Ecto neural progenitor cell (in vitro differentiated cells): Measurements from ENCODE around the gene BBS9.

ENCODE experiments used
- DNase-seq: peaks from one replicate; pipeline ENCODE4 v3.0.0-alpha.2; 2018; ENCODE audit warnings: low spot score

The BBS9 gene

DNA sequence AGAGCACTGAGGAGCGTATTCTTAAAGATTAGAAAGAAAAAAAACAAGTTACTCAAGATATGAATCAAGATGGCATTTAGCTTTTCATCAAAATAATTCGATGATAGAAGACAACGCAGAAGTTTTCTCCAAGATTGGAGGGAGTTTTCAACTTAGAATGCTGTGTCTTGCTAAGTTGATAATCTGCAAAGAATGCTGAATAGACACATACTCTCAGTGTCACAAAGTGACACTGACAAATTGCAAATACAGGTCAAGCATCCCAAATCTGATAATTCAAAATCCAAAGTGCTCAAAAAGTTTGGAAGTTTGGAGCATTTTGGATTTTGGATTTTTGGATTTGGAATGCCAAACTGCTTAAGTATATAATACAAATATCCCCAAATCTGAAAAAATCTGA is 243.8 kb downstream of the BBS9 start:
- no peak for DNase-seq

- no peak for DNase-seq
Measured at GRCh38 chr7:33379891-33380525, 250.6 kb downstream of the BBS9 start.

- DNase-seq: no peak
Measured at GRCh38 chr7:33388332-33388731, 259.0 kb downstream of the BBS9 start.

DNA sequence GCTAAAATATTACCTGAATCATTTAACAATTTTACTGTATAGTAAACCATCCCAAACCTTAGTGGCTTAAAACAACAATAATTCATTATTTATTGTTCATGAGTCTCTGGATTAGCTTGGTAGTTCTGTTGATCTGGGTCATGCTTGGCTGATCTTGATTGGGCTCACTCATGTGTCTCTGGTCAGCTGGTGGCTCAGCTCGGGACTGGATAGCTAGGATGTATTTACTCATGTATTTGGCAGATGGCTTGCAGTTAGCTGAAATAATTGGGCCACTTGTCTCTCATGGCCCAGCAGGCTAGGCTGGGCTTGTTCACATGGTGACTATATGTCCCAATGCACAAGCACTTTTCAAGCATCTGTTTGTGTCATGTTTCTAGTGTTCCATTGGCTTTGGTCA is 262.8 kb downstream of the BBS9 start:
- no peak for DNase-seq

DNA sequence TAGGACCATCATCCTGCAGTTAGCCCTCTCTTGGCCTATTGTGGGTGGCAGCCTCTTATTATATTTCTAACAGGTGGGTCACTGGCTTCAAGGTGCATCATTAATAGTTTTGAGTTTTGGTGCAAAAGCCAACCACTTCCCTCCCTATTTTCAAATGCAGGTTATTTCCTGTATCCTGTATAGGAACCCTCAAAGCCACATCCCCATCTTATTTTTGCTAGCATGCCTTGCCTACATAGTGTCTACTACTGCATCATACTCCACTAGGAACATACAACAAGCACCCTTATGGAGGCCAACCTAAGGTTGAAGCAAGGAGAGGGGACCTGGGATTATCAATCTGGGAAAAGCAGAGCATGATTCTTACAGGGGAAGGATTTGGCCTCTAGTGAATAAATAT is 264.4 kb downstream of the BBS9 start:
- DNase-seq: no peak

- no peak for DNase-seq
Measured at GRCh38 chr7:33395340-33395739, 266.0 kb downstream of the BBS9 start.

DNA sequence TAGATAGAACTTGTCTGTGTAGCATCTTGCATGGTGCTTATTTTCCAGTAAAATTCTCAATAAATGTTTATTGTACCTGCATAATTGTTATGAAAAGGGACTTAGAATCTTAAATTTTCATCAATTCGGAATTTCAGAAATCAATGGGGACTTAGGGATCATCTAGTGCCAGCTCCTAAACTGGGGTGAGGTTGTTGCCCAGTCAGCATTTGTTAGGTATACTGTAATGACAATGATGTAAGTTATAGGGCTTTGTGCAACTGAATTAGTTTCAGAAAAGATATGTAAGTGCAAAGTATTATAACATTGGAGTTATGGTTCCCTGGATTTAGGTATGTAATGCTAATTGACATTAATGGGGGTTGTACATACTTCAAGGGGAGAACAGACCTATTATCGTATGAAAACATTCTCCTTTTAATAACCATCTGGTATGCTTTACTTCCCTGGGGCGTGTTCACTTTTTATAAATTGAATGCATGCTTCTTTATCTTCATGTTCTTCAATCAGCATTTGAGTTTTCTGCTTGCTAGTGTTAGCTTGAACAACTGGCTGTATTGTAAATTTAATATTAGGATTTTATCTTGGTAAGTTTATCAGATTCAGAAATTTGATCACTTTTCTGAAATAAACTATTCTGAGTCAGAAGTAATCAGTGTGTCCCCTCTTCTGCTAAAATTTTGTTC is 270.3 kb downstream of the BBS9 start:
- DNase-seq: no peak

- no peak for DNase-seq
Measured at GRCh38 chr7:33400214-33400538, 270.8 kb downstream of the BBS9 start.

DNA sequence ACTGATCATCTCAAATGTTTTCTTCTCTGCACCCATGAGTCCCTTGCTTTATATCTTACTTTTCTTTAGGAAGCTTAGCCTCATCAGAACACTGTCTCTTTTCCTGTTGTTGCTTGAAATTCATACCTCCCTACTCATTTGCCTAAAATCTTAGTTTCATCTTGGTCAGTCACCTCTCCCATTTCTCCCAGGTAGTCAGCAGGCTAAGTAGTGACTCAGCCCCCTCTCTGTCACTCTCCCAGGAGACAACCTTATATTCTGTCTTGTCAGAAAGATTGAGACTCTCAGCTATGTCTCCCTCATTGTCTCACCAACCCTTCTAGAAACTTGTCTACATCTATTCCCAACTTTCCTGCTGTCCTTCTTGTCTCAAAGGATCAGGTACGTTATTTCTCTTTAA is 280.9 kb downstream of the BBS9 start:
- no peak for DNase-seq

DNA sequence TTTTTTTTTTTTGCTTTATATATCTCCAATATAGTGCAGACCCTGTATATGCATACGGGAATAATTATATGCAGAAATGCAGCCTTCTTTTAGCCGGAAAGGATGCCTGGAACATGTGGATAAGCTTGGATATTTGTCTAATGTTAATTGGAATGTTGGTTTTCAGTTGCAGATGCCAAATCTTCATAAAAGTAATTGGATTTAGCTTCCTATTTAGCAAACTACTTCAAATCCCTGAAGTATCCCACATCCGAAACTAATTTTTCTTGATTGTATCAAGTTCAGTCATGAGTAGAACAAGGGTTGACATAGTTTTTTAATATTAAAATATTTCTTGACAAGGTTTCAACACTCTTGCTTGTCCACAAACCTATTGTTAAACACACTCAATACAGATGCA is 281.7 kb downstream of the BBS9 start:
- no peak for DNase-seq

- no peak for DNase-seq
Measured at GRCh38 chr7:33412331-33412730, 283.0 kb downstream of the BBS9 start.

DNA sequence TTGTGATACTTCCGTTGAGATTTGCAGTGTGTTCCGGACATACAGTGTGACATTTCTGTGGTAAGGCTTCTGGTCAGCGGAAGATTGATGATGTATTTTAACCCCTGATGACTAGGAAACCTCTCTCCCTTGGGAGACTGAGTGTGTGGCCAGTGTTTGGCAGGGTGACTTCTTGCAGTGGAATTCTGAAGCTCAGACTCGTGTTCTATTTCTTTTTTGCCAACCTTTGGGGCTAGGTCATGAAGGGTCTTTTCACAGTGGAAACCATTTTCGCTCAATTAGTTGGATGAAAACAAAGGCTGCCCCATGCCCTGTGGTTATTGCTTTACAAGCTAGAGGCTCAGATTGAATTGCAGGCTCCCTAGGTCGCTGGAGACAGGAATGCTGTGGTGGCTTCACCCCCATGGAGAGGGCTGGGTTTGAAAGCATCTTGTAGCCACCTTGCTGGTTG is 288.9 kb downstream of the BBS9 start:
- no peak for DNase-seq

- no peak for DNase-seq
Measured at GRCh38 chr7:33420311-33420940, 291.1 kb downstream of the BBS9 start.

DNA sequence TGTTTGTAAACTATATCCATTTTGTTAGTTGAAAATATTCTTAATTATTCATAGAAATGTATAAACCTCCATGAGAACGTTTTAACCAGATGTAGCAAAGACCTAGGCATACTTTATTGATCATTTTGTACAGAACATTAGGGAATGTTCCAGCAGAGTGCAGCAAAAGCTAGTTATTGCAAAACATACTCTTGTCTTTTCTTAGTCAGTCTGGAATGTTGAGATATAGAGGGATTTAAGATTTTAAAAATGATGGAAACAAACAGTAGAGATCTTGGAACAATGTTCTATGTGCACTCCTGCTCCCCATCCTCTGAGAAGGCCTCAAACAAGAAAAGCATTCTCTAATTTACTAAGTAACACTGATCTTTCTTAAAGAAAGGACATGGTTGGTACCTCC is 292.1 kb downstream of the BBS9 start:
- no peak for DNase-seq

DNA sequence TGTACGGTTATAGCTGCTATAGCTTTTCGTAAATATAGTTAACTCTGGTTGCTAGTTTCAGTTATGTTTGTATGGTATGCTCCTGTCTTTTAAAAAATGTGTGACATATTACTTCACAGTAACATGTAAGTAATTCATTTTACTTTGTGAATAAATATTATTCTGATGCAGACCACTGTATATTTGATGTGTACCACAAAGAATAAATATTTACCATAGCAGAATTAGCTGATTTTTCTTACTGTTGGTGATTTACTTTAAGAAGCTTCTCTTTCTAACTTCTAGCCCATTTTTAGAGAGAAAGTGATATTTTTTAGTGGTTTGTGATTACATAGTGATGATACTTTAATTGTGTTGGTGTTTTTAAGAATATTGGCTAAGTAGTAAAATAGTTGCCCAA is 292.8 kb downstream of the BBS9 start:
- DNase-seq: no peak

GRCh38 chr7:33422825-33423645 is 293.7 kb downstream of the BBS9 start:
- no peak for DNase-seq

GRCh38 chr7:33423646-33424020 is 294.3 kb downstream of the BBS9 start:
- no peak for DNase-seq

- DNase-seq: no peak
Measured at GRCh38 chr7:33425395-33425794, 296.0 kb downstream of the BBS9 start.

GRCh38 chr7:33425929-33426678 is 296.7 kb downstream of the BBS9 start:
- no peak for DNase-seq

DNA sequence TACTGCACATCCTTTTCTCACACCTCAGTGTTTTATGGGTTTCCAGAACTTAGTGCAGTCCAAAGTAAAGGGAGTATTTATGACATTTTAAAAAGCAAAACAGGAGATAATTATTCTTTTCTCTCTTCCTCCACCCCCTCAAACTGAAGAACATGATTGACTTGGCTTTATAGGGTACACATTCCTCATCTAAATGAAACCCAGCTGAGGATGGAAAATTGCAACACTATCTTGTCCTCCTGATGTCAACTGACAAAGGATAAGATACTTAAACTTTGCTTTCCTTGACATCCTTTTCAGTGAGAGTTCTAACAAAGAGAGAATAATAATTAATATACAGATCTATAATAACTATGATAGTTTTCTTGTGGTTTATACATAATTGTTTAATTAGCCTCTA is 299.1 kb downstream of the BBS9 start:
- no peak for DNase-seq

- DNase-seq: no peak
Measured at GRCh38 chr7:33431543-33431942, 302.2 kb downstream of the BBS9 start.

DNA sequence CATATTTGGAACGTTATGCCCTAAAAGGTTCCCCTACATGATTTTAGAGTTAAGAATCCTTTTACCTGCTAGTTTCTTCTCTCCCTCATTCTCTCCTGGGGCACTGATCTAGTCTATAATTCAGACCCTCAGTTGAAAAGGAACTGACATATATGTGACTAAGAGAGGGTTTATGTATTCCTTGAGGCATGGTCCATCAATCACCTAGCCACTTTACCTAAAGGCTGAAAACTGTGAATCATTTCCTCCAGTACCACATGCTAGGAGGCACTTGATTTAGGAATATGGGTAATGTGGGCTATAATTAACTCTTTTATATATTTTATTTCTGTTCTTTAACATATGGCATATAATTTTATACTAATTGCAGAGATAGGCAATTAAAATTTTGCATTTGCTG is 303.5 kb downstream of the BBS9 start:
- DNase-seq: no peak
